NCI-H524 treated with DMSO at 0.1 percent for 48 hours (cell line): ENCODE data around the gene RGS13.

Source experiments
- DNase-seq: peaks from one replicate; lab custom pipeline; 2025; lab: John Stamatoyannopoulos, UW

The RGS13 gene, protein sequence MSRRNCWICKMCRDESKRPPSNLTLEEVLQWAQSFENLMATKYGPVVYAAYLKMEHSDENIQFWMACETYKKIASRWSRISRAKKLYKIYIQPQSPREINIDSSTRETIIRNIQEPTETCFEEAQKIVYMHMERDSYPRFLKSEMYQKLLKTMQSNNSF

DNA sequence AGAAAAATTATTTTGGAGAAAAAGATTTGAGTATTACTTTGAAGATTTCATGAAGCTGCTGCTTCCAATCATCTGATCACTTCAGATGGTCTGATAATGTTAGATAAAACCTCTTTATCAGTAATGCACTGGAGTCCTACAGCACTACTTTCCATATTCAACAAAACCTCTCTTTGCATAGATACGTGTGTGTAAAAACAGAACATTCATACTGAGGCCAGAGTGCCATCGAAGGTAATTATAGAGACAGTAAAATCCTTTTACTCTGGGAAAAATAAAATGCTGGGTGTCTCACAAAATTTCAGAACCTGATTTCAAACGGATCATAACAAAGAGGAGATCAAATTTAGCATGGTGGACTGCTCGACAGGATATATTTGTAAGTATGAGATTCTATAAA, at the start of gene RGS13:
Gene RGS13, plus strand, starts transcription at position 209 of the 400 bp plus-strand sequence. CDS start 8,188 bp downstream, outside the sequence.
- no peak for DNase-seq

DNA sequence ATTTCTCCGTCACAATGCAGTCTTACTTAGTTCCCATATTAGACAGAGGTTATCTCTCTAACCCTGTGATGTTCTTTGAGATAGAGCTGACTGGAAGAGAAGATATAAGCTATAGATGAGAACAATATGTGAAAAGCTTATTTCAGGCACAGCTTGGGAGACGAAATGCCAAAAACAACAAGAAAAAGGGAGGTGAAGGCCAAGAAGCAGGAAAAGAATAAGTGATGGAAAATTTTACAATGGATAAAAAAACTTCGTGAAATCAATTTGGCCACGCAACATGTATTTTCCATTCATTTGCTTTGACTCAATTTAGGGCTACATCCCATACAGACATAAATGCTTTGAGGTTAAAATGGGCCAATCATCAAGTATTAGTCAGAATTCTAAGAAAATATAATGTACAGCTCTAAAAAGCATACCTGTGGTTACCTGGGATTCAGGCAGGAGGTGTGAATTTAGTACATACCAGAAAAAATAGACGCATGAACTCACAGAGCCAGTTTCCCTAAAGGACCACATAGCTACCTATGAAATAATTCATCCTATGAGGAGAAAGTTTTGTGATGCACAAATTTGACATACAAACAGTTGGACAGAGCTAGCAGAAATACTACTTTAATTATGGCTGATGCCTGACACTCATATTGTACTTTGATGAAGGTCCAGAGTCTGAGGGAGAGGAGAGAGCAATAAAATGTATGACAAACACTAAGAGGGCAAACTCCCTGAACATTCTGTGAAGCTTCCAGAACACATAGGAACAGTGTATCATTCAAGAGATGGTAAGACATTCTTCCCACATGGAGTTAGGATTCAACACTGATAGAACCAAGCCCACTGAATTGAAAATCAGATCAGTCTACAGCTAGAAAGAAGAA, 48.3 kb upstream of the RGS13 start:
- no peak for DNase-seq

DNA sequence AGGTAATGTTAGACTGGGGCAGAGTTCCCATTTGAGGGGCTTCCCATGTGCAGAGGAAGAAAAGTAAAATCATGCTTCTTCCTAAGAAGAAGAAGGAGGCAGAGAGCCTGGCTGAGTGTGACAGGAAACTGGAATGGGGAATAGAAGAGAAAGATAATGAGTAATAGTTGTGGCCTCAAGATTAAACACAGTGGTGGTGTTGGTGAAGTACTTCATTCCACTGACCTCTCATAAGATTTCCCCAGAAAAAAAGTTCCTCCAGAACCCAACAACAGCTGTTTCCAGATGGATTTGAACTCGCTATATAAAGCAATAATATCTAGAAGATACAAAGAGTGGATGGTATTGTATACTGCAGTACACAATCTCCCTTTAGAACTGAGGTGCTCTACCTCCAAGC, 47.4 kb upstream of the RGS13 start:
- DNase-seq = no peak

DNA sequence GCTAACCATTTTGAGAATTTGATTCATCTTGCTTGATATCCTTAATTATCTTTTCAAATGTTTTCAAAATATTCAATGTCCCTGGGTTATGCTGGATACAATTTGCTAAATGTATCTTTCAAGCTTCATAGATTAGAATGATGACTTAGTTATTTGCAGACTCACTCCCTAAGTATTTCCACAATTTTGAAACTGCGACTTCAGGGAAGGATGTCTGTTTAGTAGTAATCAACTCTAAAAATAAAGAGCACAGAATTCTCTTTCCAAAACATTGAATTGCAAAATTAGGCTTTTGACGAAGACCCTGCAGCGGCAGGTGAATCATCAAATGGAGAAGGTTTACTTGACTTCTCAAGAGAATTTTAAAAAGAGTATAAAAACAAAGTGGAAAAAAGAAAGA, 46.1 kb upstream of the RGS13 start:
- DNase-seq = no peak

DNA sequence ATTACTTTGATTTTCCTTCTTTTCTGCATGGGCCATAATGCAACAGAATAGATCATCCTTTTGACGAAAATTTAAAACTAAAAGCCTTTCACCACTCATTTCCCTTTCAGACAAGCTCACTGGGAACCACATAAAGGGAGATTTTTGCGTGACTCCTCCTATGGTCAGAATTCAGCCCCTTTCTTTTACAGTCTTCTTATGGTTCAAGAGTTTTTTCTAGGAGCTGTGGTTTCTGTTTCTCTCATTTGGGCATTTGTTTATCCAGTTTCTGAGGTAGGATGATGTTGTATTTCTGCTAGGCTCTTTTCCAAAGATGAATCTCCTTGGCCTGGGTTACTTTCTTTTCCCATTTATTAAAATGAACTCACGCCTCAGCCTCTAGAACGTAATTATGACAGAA, 43.4 kb upstream of the RGS13 start:
- DNase-seq = no peak

DNA sequence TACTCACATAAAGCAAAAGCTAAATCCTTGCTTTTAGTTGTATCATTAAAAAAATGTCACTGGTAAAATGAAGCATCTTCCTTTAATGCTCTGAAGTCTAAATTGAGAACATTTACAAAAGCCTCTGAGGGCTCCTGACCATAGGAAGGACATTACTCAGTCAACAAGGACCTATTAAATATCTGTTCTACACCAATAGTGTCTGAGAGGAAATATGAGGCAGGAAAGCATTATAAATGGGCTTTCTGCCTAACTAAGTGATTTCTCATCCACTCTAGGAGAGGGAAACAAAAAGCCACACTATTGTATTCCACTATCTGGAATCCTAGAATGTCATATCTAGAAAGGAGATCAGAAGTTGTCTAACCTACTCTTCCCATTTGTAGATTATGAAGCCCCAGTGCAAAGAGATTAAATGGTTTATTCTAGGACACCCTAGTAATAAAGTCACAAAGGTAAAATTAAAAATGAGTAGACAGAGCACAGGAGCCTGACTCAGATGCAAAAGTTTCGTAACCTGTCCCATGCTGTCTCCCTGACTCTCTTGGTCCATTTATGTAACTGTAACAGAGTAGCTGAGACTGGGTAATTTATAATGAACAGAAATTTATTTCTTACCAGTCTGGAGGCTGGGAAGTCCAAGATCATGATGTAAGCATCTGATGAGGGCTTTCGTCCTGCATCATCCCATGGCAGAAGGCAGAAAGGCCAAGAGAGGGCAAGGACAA, 42.8 kb upstream of the RGS13 start:
- no peak for DNase-seq

DNA sequence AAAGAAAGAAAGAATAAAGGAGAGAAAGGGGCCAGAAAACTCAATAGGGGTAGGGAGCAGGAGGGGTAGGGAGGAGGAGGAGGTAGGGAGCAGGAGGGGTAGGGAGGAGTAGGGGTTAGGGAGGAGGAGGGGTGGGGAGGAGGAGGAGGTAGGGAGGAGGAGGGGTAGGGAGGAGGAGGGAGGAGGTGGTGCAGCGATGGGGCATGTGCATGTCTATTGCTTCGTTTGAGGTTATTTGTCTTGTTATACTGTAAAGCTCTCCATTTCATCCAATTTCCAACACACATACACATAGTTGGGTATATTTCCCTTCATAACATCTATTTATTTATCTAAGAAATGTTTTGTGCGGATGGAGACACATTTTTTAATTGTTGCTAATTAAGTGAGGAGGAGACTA, 40.6 kb upstream of the RGS13 start:
- DNase-seq = no peak

DNA sequence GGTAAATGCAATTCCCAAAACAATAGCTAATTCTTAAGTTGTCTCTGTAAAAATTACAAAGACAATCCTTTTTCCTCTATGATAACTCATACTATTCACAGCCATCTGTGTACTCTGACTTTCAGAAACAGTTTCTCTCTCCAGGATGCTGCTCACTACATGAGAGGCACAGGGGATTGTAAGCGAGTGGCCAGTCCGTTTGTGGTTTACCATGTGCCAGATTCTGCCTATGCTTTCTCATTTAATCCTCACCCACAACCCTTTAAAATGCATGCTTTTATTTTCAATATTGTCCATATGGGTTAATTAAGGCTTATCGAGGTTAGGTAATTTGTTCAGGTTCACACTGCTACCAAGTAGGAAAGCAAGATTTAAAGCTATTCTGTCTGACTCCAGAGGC, 37.4 kb upstream of the RGS13 start:
- DNase-seq = no peak

DNA sequence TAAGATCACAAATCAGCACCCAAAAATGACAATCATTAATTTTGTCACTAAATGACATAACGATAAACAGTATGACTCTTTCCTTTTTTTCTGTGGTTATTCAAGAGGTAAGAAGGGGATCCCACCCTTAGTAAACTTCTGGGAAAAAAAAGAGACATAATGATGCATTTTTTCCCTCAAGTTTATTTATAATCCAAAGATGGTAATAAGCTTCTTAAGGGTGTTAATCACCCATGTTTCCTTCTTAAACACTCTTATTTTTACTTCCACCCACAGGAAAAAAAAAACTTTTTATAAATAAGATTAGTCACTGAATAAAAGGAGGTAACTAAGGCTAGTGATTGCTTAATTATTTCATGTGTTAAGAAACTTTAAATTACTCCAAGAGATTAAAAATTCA, 35.7 kb upstream of the RGS13 start:
- DNase-seq = no peak

DNA sequence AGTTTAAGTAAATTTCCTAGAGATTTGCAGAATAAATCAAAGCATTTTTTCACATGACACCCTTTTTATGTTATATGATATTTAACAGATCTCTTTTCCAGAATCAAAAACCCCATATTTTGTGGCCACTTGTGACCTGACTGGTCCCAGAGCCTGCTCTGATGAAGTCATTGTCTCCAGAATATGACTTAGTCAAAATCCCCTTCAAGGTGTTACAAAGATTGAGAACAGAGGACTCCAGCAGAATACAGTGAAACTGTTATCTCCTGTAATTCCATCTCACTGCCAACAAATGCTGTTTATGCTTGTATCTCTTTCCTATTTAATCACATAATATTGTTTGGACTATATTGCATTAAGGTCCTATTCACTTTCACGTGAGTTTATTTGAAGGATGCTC, 34.8 kb upstream of the RGS13 start:
- DNase-seq = no peak

DNA sequence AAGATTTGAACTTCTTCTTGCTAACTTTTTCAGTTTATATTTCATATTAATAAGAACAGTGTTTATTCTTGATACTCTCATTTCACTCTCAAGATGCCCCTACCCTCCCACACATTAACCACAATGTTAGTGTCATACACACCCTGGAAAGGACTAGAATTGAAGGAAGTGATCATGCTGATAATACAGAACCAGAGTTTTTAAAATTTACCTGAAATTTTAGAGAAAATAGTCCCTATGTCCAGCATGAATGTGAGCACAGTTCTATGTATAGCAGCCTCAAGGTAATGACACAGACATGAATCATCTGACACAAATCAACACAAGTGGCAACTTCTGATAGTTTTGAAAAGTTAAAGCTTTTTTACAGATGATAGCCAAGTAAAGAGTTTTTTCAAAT, 34.4 kb upstream of the RGS13 start:
- DNase-seq = no peak

DNA sequence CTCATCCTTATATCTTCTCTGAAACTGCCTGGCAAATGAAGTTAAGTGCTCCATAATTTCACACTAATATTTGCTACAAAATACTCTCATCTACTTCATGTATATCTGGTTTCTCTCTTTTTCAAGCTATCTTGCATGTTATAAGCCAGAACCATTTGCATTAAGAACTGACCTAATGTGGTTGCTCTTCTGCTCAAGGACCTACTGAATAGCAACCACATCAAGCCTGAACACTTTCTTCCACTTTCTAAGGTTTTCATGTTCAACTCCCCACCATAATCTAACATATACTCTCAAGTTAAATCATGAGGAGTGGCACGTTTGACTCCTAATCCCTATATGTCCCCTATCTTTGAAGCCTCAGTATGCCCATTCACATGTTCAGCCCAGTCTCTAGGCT, 33.2 kb upstream of the RGS13 start:
- no peak for DNase-seq

DNA sequence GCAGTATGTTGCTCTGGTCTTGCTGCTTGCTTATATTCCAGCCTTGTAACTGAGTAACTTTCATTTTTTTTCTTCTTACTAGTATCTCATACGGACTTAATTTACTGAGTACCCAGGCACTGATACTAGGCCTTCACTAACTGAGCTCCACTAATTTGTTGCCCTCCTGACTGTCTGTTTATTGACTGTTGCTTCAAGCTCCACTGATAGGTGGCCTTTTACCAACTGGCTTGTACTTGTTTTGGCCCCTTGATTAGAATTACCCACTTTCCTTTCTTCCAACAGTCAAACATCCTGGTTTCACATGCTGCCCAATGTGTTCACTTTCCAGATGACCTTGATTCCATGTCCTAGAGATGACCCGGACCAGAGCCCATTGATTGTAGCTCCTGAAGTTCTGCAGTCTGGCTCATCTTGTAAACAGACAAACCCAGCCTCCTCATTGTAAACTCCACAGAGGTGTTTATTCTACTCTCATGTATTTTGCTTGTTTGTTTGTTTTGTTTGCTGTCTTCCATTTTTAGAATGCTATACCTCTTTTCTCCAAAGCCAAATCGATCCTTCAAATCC, 32.6 kb upstream of the RGS13 start:
- DNase-seq = no peak

DNA sequence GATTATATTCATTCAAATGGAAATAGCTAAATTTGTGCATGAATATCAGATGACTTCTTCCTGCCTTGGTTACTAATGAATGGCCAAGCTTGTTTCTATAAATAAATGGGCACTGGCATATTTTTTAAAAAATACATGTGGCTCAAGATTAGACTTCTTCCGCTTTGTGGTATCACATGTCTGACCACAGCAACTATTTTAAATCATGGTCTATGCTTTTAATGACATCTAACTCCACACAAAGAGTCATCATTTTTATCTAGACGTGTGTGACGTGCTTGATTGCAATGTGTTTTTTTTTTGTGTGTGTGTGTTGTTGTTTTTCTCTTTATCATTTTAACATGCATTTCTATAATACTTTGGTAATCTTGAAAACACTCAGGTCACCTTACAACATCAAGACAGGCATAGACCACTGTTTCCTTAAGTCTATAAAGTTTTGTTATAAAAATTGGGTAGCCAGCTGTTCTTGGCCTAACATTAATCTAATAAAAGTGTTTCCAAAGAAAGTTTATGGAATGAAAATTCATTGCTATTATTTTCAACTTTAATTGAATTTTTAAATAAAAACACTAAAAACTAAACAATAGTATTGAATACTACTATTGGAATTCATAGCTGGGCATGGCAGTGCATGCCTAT, 30.8 kb upstream of the RGS13 start:
- no peak for DNase-seq

DNA sequence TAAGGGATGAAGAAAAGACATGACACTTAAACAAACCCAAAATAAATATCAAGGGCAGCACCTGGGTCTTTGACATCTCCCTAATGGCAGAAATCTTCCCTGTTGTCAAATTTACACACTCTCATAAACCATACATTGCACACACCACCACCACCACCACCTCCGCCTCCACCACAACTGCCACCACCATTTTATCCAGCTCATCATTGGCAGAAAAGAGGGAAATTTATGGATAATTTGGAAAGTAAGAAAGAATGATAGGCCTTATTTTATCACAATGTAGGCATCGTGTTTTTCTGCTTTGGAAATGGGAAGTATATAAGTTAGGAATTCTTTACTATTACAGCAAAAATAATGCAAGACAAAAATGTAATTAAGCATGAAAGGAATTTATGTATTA, 27.3 kb upstream of the RGS13 start:
- DNase-seq = no peak

DNA sequence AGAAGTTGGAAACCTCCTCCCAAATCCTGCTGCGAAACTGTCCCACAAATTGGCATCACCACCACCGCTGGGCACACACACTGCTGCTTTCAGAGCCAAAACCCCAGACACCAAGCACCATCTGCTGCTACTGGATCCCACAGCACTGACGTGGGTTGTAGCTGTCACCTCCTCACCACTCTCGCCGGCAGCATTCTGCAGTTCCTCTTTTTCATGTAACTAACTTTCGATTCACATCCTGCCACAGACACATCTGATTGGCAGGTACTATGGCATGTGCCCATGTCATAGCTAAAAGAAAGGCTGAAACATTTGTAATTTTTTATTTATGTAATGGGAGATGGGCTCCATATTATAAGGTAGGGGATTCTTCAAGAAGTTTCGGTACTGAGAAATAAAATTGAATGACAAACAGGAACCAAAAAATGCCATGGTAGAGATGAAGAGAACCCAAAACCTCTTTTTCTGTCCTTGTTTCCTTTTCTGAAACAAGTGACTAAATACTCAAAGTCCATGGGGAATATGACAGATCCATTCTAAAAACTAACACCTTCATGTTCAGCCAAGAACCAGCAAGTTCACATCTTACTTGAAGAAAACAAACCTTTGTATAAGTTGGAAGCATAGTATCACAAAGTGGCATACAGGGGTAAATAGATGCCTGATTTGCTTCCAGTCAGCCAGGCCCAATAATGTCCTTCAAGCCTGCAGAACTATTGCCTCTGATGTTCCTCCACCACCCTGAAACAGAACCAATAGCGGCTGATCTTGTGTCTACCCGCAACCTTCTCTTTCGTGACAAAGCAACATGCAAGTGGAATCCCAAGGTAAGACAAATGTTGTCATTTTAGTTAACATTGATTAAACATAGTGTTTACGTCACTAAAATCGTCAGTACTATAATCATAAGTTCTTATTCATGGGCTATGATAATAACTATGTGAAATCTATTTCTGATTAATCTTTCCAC, 26.6 kb upstream of the RGS13 start:
- no peak for DNase-seq

DNA sequence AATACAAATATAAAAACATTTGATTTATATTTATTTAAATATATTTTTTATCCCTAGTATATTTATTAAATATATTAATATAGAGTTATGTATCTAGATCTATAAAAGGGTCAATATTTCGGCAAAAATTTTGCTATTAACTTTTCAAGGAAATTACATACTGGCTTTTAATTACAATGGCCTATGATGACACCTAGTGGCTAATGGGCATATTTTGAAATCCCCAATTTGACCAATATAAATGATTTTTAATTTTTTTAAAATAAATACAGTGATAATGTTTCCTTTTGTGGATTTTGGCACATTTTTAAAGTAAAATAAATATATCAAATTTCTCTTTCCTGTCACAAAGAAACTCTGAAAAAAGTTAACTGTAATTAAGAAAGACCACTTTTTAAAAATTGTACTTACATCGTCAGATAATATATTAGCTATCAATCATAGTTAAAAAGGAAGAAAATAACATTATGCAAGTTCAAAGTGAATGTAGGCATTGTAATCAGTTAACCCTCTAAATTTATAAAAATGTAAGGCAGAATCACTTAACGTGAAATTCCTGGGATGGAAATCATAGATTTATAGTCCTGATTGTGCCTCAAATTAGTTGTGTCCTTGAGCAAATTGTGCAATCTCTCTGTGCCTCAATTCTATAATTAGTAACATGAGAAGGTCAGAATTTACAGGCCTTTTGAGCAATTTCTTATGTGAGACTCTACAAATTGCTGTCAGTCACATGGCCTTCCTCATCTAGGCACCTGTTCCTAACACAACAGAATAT, 25.6 kb upstream of the RGS13 start:
- DNase-seq = no peak

DNA sequence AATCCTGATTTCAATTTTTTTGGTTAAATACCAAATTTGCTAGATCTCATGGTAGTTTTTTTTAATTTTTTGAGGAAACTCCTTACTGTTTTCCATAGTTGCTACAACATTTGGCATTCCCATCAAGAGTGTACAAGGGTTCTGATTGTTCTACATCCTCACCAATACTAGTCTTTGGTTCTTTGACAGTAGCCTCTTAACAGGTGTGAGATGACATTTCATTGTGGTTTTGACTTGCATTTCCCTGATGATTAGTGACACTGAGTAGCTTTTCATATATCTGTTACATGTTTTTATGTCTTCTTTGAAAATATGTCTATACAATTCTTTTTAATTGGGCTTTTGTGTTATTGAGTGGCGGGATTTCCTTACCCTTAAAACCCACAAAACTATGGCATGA, 20.9 kb upstream of the RGS13 start:
- no peak for DNase-seq

DNA sequence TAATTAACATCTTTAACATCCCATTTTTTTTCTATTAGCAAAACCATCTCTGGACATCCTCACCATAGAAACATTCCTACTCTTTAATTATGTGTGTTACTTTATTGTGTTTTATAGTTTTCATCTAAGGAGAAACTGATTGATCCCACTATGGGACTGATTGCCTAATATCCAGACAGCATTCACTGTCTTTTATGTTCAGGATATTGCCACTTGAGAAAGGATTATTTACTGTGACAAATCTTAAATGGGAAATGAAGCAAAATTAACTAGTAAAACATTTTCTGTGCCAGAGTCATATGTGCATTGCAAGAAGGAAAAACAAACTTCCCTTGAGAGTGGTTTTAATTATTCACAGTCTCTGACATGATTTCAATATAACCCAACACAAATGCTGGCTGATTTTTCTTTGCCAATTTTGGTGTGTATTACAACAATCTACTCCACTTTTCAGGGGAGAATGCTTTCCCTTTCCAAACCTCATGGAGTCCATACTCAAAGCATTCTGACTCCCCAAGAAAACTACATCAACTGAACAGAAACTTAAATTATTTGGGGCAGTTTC, 15.8 kb upstream of the RGS13 start:
- DNase-seq = no peak
